ENCODE data around the gene ATXN7L3.

ATXN7L3 gene

GRCh38 chr17:44207319-44207718 is 7.6 kb upstream of the ATXN7L3 start:
- Histone ChIP-seq H3K27me3 (ENCODE audit: insufficient read depth, low read length, poor library complexity) (no peaks in the 10 kb centered on the region), H2AFZ (ENCODE audit: low read depth, low read length) (no peak overlapping the region), H3K4me3 (ENCODE audit: low read depth in 1 of 2, low read length in 2 of 2) (no peak overlapping the region), H3K4me1 (ENCODE audit: insufficient read depth, low read length) (peaks cover 26% of the 10 kb centered on the region), H3K9ac (ENCODE audit: low read depth, low read length) (no peak overlapping the region), H3K79me2 (ENCODE audit: insufficient read depth, low read length) (0 out of 2 replicates have a peak, but pooled peaks cover 3% of the 10 kb centered on the region), H3K9me3 (ENCODE audit: insufficient read depth, low read length, severe bottlenecking) (no peaks in the 10 kb centered on the region), H3K4me2 (ENCODE audit: insufficient read depth, low read length) (no peak overlapping the region), H3K27ac (ENCODE audit: low read length) (no peak overlapping the region), H4K20me1 (ENCODE audit: insufficient read depth, low read length) (peaks cover 22% of the 10 kb centered on the region), H3K36me3 (ENCODE audit: insufficient read depth, low read length) (peaks cover 56% of the 10 kb centered on the region)
- DNase-seq = no peak
- no peak for TF ChIP-seq EZH2 (IDR thresholded peaks at IDR 0.05; ENCODE audit: borderline replicate concordance, low read depth, low read length, severe bottlenecking)
- no peak for TF ChIP-seq CTCF (IDR thresholded peaks at IDR 0.05; ENCODE audit: borderline replicate concordance, extremely low read depth, low read length, poor library complexity, severe bottlenecking)
- ATAC-seq (ENCODE audit: insufficient read depth, low read depth) = no peak

GRCh38 chr17:44206825-44207155 is 7.1 kb upstream of the ATXN7L3 start:
- Histone ChIP-seq H3K9ac (ENCODE audit: low read depth, low read length) (no peak overlapping the region), H4K20me1 (ENCODE audit: insufficient read depth, low read length) (peaks cover 21% of the 10 kb centered on the region), H2AFZ (ENCODE audit: low read depth, low read length) (no peak overlapping the region), H3K79me2 (ENCODE audit: insufficient read depth, low read length) (0 out of 2 replicates have a peak, but pooled peaks cover 3% of the 10 kb centered on the region), H3K4me3 (ENCODE audit: low read depth in 1 of 2, low read length in 2 of 2) (no peak overlapping the region), H3K9me3 (ENCODE audit: insufficient read depth, low read length, severe bottlenecking) (no peaks in the 10 kb centered on the region), H3K27ac (ENCODE audit: low read length) (no peak overlapping the region), H3K4me1 (ENCODE audit: insufficient read depth, low read length) (peaks cover 25% of the 10 kb centered on the region), H3K36me3 (ENCODE audit: insufficient read depth, low read length) (peaks cover 52% of the 10 kb centered on the region), H3K27me3 (ENCODE audit: insufficient read depth, low read length, poor library complexity) (no peaks in the 10 kb centered on the region), H3K4me2 (ENCODE audit: insufficient read depth, low read length) (no peak overlapping the region)
- TF ChIP-seq CTCF (IDR thresholded peaks at IDR 0.05; ENCODE audit: borderline replicate concordance, extremely low read depth, low read length, poor library complexity, severe bottlenecking) (no peak), EZH2 (IDR thresholded peaks at IDR 0.05; ENCODE audit: borderline replicate concordance, low read depth, low read length, severe bottlenecking) (no peak)
- DNase-seq (no peak), ATAC-seq (ENCODE audit: insufficient read depth, low read depth) (no peak)

- H3K9ac ChIP-seq (ENCODE audit: low read depth, low read length) = no peak overlapping the region
- DNase-seq (no peak), ATAC-seq (ENCODE audit: insufficient read depth, low read depth) (no peak)
- TF ChIP-seq EZH2 (IDR thresholded peaks at IDR 0.05; ENCODE audit: borderline replicate concordance, low read depth, low read length, severe bottlenecking) (no peak), CTCF (IDR thresholded peaks at IDR 0.05; ENCODE audit: borderline replicate concordance, extremely low read depth, low read length, poor library complexity, severe bottlenecking) (peak; percentile 40)
- H3K4me2 ChIP-seq (ENCODE audit: insufficient read depth, low read length) = no peak overlapping the region
- no peak overlapping the region for H3K4me3 ChIP-seq (ENCODE audit: low read depth in 1 of 2, low read length in 2 of 2)
- H4K20me1 ChIP-seq (ENCODE audit: insufficient read depth, low read length) = peaks cover 15% of the 10 kb centered on the region
- no peaks in the 10 kb centered on the region for H3K9me3 ChIP-seq (ENCODE audit: insufficient read depth, low read length, severe bottlenecking)
- 0 out of 2 replicates have a peak, but pooled peaks cover 3% of the 10 kb centered on the region for H3K79me2 ChIP-seq (ENCODE audit: insufficient read depth, low read length)
- peaks cover 46% of the 10 kb centered on the region for H3K36me3 ChIP-seq (ENCODE audit: insufficient read depth, low read length)
- no peaks in the 10 kb centered on the region for H3K27me3 ChIP-seq (ENCODE audit: insufficient read depth, low read length, poor library complexity)
- no peak overlapping the region for H2AFZ ChIP-seq (ENCODE audit: low read depth, low read length)
- peaks cover 21% of the 10 kb centered on the region for H3K4me1 ChIP-seq (ENCODE audit: insufficient read depth, low read length)
- no peak overlapping the region for H3K27ac ChIP-seq (ENCODE audit: low read length)
Measured at GRCh38 chr17:44205962-44206824, 6.5 kb upstream of the ATXN7L3 start.

Data from DND-41 (cell line).